ENCODE data around the gene TRIM62.

The TRIM62 gene

DNA sequence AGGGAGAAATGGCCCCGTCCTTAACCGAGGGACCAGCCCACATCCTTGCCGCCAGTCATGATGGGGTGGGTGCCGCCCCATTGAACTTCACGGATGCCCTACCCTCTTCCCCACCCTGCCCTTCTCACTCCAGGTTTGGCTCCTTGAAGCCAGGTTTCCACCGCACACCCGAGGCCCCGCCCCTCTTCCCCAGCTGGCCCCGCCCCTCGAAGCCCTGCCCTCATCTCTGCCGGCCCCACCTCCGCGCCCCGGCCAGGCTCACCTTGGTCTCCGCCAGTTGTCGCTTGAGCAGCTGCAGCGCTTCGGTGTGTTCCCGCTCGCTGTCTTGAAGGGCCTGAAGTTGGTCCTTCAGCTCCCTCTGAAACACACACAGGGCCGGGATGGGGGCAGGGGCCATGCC is 16.6 kb downstream of the TRIM62 start:
- Histone ChIP-seq H3K36me3 (ENCODE audit: insufficient read depth, insufficient read length, low read length) (peaks cover 4% of the 10 kb centered on the region), H3K9ac (ENCODE audit: insufficient read length, low read depth) (no peak overlapping the region), H3K4me1 (ENCODE audit: insufficient read depth, insufficient read length) (peaks cover 52% of the 10 kb centered on the region), H3K4me3 (ENCODE audit: insufficient read length, low read depth) (no peak overlapping the region), H3K9me3 (ENCODE audit: insufficient read depth, low read length) (no peaks in the 10 kb centered on the region), H3K27me3 (ENCODE audit: insufficient read depth, insufficient read length) (peaks cover 10% of the 10 kb centered on the region)
- TF ChIP-seq SUZ12 (IDR thresholded peaks at IDR 0.05; ENCODE audit: extremely low read depth, insufficient read depth, insufficient read length) (no peak), ZNF274 (IDR thresholded peaks at IDR 0.05; ENCODE audit: low read depth, low read length) (no peak), YY1 (IDR thresholded peaks at IDR 0.05; ENCODE audit: insufficient read depth, insufficient read length) (no peak)
- DNase-seq (ENCODE audit: low read depth, low spot score): no peak

DNA sequence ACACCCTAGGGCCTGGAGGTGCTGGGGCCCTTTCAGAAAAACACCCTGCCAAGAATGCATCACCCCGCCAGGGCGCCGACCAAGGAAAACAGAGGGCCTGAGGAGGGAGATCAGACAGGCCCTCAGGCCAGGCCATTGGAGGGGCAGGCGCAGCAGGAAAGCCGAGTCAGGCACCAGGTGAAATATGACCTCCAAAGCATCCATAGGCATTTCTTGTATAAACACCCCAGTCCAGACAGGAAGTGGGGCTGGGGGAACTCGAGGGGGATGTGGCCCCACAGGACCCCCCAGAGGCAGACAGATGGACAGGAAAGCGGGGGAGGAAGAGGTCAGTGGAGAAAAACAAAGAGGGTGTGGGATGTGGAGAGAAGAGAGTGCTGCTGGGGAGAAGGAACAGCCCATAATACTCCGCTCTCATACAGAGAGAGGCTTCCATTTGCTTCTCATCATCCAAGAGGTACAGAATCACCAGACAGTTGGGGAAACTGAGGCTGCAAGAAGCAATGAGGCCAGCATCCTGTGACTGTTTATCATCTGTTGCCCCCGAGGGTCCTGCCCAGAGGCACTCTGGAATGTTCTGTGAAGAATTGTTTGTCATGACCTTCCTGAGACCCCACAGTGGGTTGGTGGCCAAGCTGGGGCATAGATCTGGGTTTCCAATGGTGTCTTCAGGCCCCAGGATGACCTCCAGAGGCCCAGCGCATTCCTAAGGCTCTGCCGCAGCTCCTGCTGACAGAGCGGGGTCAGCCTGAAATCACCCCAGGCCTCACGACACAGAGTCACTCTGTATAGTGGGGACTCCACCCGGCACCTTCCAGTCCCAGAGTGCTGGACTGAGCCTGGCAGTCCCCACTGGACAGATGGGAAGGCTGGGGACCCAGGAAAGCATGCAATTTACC is 18.0 kb downstream of the TRIM62 start:
- Histone ChIP-seq H3K36me3 (ENCODE audit: insufficient read depth, insufficient read length, low read length) (peaks cover 9% of the 10 kb centered on the region), H3K9ac (ENCODE audit: insufficient read length, low read depth) (peak overlapping the region; percentile 25), H3K9me3 (ENCODE audit: insufficient read depth, low read length) (no peaks in the 10 kb centered on the region), H3K4me3 (ENCODE audit: insufficient read length, low read depth) (no peak overlapping the region), H3K4me1 (ENCODE audit: insufficient read depth, insufficient read length) (peaks cover 49% of the 10 kb centered on the region), H3K27me3 (ENCODE audit: insufficient read depth, insufficient read length) (peaks cover 14% of the 10 kb centered on the region)
- no peak for DNase-seq (ENCODE audit: low read depth, low spot score)
- TF ChIP-seq SUZ12 (IDR thresholded peaks at IDR 0.05; ENCODE audit: extremely low read depth, insufficient read depth, insufficient read length) (no peak), YY1 (IDR thresholded peaks at IDR 0.05; ENCODE audit: insufficient read depth, insufficient read length) (no peak)

GRCh38 chr1:33162141-33162540 is 19.7 kb downstream of the TRIM62 start:
- Histone ChIP-seq H3K4me3 (ENCODE audit: insufficient read length, low read depth) (no peak overlapping the region), H3K27me3 (ENCODE audit: insufficient read depth, insufficient read length) (peaks cover 14% of the 10 kb centered on the region), H3K9me3 (ENCODE audit: insufficient read depth, low read length) (no peaks in the 10 kb centered on the region), H3K9ac (ENCODE audit: insufficient read length, low read depth) (no peak overlapping the region), H3K36me3 (ENCODE audit: insufficient read depth, insufficient read length, low read length) (peaks cover 15% of the 10 kb centered on the region), H3K4me1 (ENCODE audit: insufficient read depth, insufficient read length) (peaks cover 40% of the 10 kb centered on the region)
- DNase-seq (ENCODE audit: low read depth, low spot score): no peak
- TF ChIP-seq YY1 (IDR thresholded peaks at IDR 0.05; ENCODE audit: insufficient read depth, insufficient read length): no peak
- no peak for TF ChIP-seq ZNF274 (IDR thresholded peaks at IDR 0.05; ENCODE audit: low read depth, low read length)
- TF ChIP-seq SUZ12 (IDR thresholded peaks at IDR 0.05; ENCODE audit: extremely low read depth, insufficient read depth, insufficient read length): no peak

- TF ChIP-seq YY1 (IDR thresholded peaks at IDR 0.05; ENCODE audit: insufficient read depth, insufficient read length) (no peak), ZNF274 (IDR thresholded peaks at IDR 0.05; ENCODE audit: low read depth, low read length) (no peak)
- Histone ChIP-seq H3K4me1 (ENCODE audit: insufficient read depth, insufficient read length) (peaks cover 47% of the 10 kb centered on the region), H3K9me3 (ENCODE audit: insufficient read depth, low read length) (no peaks in the 10 kb centered on the region), H3K27me3 (ENCODE audit: insufficient read depth, insufficient read length) (peaks cover 14% of the 10 kb centered on the region), H3K36me3 (ENCODE audit: insufficient read depth, insufficient read length, low read length) (peaks cover 18% of the 10 kb centered on the region), H3K4me3 (ENCODE audit: insufficient read length, low read depth) (no peak overlapping the region), H3K9ac (ENCODE audit: insufficient read length, low read depth) (peak overlapping the region; percentile 57)
- DNase-seq (ENCODE audit: low read depth, low spot score): no peak
Measured at GRCh38 chr1:33161061-33161681, 20.7 kb downstream of the TRIM62 start.

DNA sequence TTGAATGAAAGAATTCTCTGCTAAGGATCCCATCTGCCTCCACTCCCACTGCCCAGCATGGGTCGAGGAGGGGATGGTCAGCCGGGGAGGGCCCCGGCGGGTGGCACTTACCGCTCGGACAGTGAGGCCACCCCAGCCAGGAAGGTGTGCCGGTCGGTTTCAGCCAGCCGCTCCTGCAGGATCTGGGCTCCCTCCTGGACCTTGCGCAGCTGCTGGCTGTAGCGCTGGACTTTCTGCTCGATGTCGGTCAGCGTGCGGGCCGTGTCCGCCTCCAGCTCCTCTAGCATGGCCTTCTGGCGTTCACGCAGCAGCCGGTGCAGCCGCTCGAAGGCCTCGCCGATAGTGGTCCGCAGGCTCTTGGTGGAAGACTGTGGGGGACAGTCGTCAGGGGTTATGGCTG is 22.3 kb downstream of the TRIM62 start:
- no peak for TF ChIP-seq SUZ12 (IDR thresholded peaks at IDR 0.05; ENCODE audit: extremely low read depth, insufficient read depth, insufficient read length)
- TF ChIP-seq YY1 (IDR thresholded peaks at IDR 0.05; ENCODE audit: insufficient read depth, insufficient read length): no peak
- TF ChIP-seq ZNF274 (IDR thresholded peaks at IDR 0.05; ENCODE audit: low read depth, low read length): no peak

GRCh38 chr1:33158366-33158765 is 23.5 kb downstream of the TRIM62 start:
- peaks cover 14% of the 10 kb centered on the region for H3K27me3 ChIP-seq (ENCODE audit: insufficient read depth, insufficient read length)
- no peak overlapping the region for H3K9ac ChIP-seq (ENCODE audit: insufficient read length, low read depth)
- TF ChIP-seq YY1 (IDR thresholded peaks at IDR 0.05; ENCODE audit: insufficient read depth, insufficient read length) (no peak), SUZ12 (IDR thresholded peaks at IDR 0.05; ENCODE audit: extremely low read depth, insufficient read depth, insufficient read length) (no peak), ZNF274 (IDR thresholded peaks at IDR 0.05; ENCODE audit: low read depth, low read length) (no peak)
- no peak overlapping the region for H3K4me3 ChIP-seq (ENCODE audit: insufficient read length, low read depth)
- peaks cover 39% of the 10 kb centered on the region for H3K4me1 ChIP-seq (ENCODE audit: insufficient read depth, insufficient read length)
- H3K9me3 ChIP-seq (ENCODE audit: insufficient read depth, low read length): no peaks in the 10 kb centered on the region
- peaks cover 18% of the 10 kb centered on the region for H3K36me3 ChIP-seq (ENCODE audit: insufficient read depth, insufficient read length, low read length)
- no peak for DNase-seq (ENCODE audit: low read depth, low spot score)

More for the DNA sequence above, 22.3 kb downstream of the TRIM62 start:
- Histone ChIP-seq H3K36me3 (ENCODE audit: insufficient read depth, insufficient read length, low read length) (peaks cover 18% of the 10 kb centered on the region), H3K9ac (ENCODE audit: insufficient read length, low read depth) (no peak overlapping the region), H3K4me3 (ENCODE audit: insufficient read length, low read depth) (no peak overlapping the region), H3K27me3 (ENCODE audit: insufficient read depth, insufficient read length) (peaks cover 14% of the 10 kb centered on the region), H3K4me1 (ENCODE audit: insufficient read depth, insufficient read length) (peaks cover 40% of the 10 kb centered on the region), H3K9me3 (ENCODE audit: insufficient read depth, low read length) (no peaks in the 10 kb centered on the region)
- DNase-seq (ENCODE audit: low read depth, low spot score): no peak

DNA sequence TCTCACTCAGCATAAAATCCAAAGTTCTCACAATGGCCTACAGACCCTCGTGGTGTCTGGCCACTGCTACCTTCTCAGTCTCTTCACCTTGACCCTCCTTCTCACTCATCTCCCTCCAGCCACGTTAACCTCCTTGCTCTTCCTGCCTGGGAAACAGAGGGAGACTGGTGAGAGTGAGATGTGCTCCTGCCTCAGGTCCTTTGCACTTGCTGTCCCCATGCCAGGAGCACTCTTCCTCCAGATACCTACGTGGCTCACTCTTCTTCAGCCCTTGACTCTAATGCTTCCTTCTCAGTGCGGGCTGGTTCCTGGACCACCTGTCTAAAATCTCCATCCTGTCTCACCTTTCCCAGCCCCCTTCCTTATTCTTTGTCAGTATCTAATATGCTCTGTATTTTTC is 24.7 kb downstream of the TRIM62 start:
- TF ChIP-seq ZNF274 (IDR thresholded peaks at IDR 0.05; ENCODE audit: low read depth, low read length): no peak
- no peak overlapping the region for H3K4me3 ChIP-seq (ENCODE audit: insufficient read length, low read depth)
- no peak overlapping the region for H3K9ac ChIP-seq (ENCODE audit: insufficient read length, low read depth)
- DNase-seq (ENCODE audit: low read depth, low spot score): no peak
- no peaks in the 10 kb centered on the region for H3K9me3 ChIP-seq (ENCODE audit: insufficient read depth, low read length)
- peaks cover 18% of the 10 kb centered on the region for H3K36me3 ChIP-seq (ENCODE audit: insufficient read depth, insufficient read length, low read length)
- peaks cover 34% of the 10 kb centered on the region for H3K4me1 ChIP-seq (ENCODE audit: insufficient read depth, insufficient read length)
- H3K27me3 ChIP-seq (ENCODE audit: insufficient read depth, insufficient read length): peaks cover 10% of the 10 kb centered on the region
